Gastroesophageal sphincter (tissue), 4 donors: ENCODE measurements around the gene GUCA2B. TPM values are rescaled to one million over a fixed set of nuclear protein-coding genes. Genes with fewer than 3 reads are reported as not detected.

Source experiments
- ATAC-seq: fragments of 150-250 bp; one replicate; pipeline ENCODE4 v1.9.1; 2016; ENCODE audit warnings: mild to moderate bottlenecking, moderate library complexity
- H3K27ac ChIP-seq, 4 donors: fragments of 200-600 bp; sonication (generic) in 3 of 4; 1 replicate in 3 of 4; 2 replicates in 1 of 4; pipeline ENCODE4 v1.5.1; 2016 to 2019
- H3K27me3 ChIP-seq: fragments of 200-600 bp; sonication (generic); one replicate; pipeline ENCODE4 v1.5.1; 2019
- H3K36me3 ChIP-seq, 2 donors: fragments of 200-600 bp; sonication (generic); one replicate each; pipeline ENCODE4 v1.5.1; 2019; ENCODE audit warnings: control low read depth in 1 of 2
- H3K4me1 ChIP-seq, 3 donors: fragments of 200-600 bp; sonication (generic); 1 replicate in 2 of 3; 2 replicates in 1 of 3; pipeline ENCODE4 v1.5.1; 2016 to 2019; ENCODE audit warnings: control low read depth in 2 of 3
- H3K4me3 ChIP-seq, 2 donors: fragments of 200-600 bp; sonication (generic); one replicate each; pipeline ENCODE4 v1.5.1; 2019; ENCODE audit warnings: mild to moderate bottlenecking in 1 of 2, moderate library complexity in 1 of 2
- H3K9me3 ChIP-seq, 3 donors: fragments of 200-600 bp; sonication (generic); one replicate each; pipeline ENCODE4 v1.5.1; 2017 to 2019; ENCODE audit warnings: control low read depth in 2 of 3
- EP300 ChIP-seq: sonication (generic); formaldehyde crosslinking; IDR thresholded peaks from one replicate; pipeline ENCODE4 v1.6.1; 2017; ENCODE audit warnings: antibody characterized with exemption, mild to moderate bottlenecking
- POLR2A ChIP-seq, 2 donors: fragments of 450-650 bp; IDR thresholded peaks; one replicate each; pipeline ENCODE4 v1.6.1; 2017; ENCODE audit warnings: antibody characterized with exemption in 2 of 2, mild to moderate bottlenecking in 2 of 2, moderate library complexity in 1 of 2
- POLR2AphosphoS5 ChIP-seq: sonication (generic); formaldehyde crosslinking; IDR thresholded peaks from one replicate; pipeline ENCODE4 v1.6.1; 2017; ENCODE audit warnings: antibody characterized with exemption
- WGBS, 2 donors: methylation state at CpG; one replicate each; pipeline ENCODE4 v1.1.5; 2018; ENCODE audit warnings: low coverage in 1 of 2; 5-methylcytosine and 5-hydroxymethylcytosine counted together
- total RNA-seq, 4 donors: library from RNA; depleted of rRNA; stranded (reverse); fragments of >200 nt; gene quantifications; one replicate each; pipeline ENCODE4 v1.1.0, GENCODE V29; 2016
- TF ChIP-seq, protein P1 (sequence below), 4 experiments: fragments of 200-600 bp in 2 of 4; fragments of 450-650 bp in 2 of 4; sonication (generic) in 1 of 4; IDR thresholded peaks; one replicate each; pipeline ENCODE4 v1.5.1; 2017 to 2019; ENCODE audit warnings: antibody characterized with exemption in 4 of 4, mild to moderate bottlenecking in 2 of 4, moderate library complexity in 2 of 4

GUCA2B gene
- total RNA-seq, 4 donors from 2014 or later = not detected

DNA sequence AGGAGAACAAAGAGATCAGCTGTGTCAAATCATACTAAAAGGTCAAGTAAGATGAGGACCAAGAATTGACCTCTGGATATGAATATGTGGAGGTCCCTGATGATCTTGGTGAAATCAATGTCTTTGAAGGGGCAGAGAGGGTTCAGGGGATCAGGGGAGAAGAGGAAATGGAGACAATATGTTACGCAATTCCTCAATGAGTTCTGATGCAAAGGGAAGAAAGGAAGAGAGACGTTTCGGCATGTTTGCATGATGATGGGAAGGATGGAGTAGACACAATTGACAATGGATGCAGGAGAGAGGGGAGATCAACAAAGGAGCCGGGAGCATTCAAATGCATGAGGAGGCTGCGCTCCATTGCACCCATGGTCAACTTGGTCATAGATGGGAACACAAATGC is 36.0 kb upstream of the GUCA2B start:
- Histone ChIP-seq H3K27me3 (peaks cover 15% of the 10 kb centered on the region), H3K36me3 (no peaks in the 10 kb centered on the region), H3K4me3 (no peak overlapping the region), H3K27ac (no peak overlapping the region), H3K4me1 (no peaks in the 10 kb centered on the region), H3K9me3 (peaks cover 0 to 7% (median 0%) of the 10 kb centered on the region in 3 donors)
- ATAC-seq = no peak
- TF ChIP-seq, protein P1, sequence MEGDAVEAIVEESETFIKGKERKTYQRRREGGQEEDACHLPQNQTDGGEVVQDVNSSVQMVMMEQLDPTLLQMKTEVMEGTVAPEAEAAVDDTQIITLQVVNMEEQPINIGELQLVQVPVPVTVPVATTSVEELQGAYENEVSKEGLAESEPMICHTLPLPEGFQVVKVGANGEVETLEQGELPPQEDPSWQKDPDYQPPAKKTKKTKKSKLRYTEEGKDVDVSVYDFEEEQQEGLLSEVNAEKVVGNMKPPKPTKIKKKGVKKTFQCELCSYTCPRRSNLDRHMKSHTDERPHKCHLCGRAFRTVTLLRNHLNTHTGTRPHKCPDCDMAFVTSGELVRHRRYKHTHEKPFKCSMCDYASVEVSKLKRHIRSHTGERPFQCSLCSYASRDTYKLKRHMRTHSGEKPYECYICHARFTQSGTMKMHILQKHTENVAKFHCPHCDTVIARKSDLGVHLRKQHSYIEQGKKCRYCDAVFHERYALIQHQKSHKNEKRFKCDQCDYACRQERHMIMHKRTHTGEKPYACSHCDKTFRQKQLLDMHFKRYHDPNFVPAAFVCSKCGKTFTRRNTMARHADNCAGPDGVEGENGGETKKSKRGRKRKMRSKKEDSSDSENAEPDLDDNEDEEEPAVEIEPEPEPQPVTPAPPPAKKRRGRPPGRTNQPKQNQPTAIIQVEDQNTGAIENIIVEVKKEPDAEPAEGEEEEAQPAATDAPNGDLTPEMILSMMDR (IDR thresholded peaks at IDR 0.05) = no peak
- TF ChIP-seq POLR2A (IDR thresholded peaks at IDR 0.05) (no peak), EP300 (no peak), POLR2AphosphoS5 (no peak)
- 69 to 89% methylated on average over 4 to 5 of the region's 5 CpGs for WGBS, 2 donors

DNA sequence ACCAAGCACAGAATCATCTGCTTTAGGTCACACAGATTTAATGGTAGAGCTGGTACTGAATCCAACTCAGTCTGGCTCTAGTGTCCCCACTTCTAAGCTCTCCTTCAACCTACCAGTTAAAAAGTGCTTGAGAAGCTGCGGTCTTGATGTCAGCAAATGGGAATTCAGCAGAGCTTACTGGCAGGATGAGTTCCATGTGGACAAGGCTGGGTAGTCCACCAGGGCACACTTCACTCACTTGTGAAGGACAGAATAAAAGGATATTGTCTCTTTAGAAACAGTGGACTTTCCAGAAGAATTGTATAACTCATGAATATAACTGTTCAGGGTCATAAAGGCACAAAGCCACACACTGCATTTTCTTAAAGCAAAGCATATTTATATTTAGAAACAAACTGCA is 35.1 kb upstream of the GUCA2B start:
- 91% methylated on average over 1 of the region's 1 CpG; no CpG with 5 or more reads in 1 of the 2 donors for WGBS, 2 donors
- Histone ChIP-seq H3K27ac (no peak overlapping the region), H3K4me3 (no peak overlapping the region), H3K27me3 (peaks cover 15% of the 10 kb centered on the region), H3K4me1 (no peaks in the 10 kb centered on the region), H3K36me3 (no peaks in the 10 kb centered on the region), H3K9me3 (peaks cover 0 to 14% (median 0%) of the 10 kb centered on the region in 3 donors)
- no peak for ATAC-seq
- TF ChIP-seq EP300 = no peak
- TF ChIP-seq, protein P1 (IDR thresholded peaks at IDR 0.05) = no peak
- no peak for TF ChIP-seq POLR2AphosphoS5
- TF ChIP-seq POLR2A (IDR thresholded peaks at IDR 0.05) = no peak

DNA sequence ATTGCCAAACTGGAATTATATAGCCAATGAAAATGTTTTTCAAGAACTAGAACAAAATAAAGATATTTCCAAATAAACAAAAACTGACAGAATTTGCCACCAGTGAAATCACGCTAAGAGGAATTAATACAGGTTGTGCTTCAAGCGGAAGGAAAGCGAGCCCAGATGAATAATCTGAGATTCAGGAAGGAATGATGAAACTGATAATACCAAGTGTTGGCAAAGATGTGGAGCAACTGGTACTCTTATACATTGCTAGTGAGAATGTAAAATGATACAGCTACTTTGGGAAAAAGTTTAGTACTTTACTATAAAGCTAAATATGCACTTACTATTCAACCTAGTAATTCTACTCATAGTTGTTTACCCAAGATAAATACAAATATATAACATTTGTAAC is 30.8 kb upstream of the GUCA2B start:
- H3K27ac ChIP-seq = no peak overlapping the region
- no peak for ATAC-seq
- no peak overlapping the region for H3K4me3 ChIP-seq
- peaks cover 0 to 18% (median 0%) of the 10 kb centered on the region in 3 donors for H3K9me3 ChIP-seq
- WGBS, 2 donors = 87 to 97% methylated on average over 3 of the region's 3 CpGs
- no peaks in the 10 kb centered on the region for H3K36me3 ChIP-seq
- TF ChIP-seq POLR2AphosphoS5 = no peak
- TF ChIP-seq POLR2A (IDR thresholded peaks at IDR 0.05) = no peak
- TF ChIP-seq, protein P1 (IDR thresholded peaks at IDR 0.05) = no peak
- TF ChIP-seq EP300 = no peak
- no peaks in the 10 kb centered on the region for H3K4me1 ChIP-seq
- no peaks in the 10 kb centered on the region for H3K27me3 ChIP-seq

- no peak overlapping the region for H3K27ac ChIP-seq
- peaks cover 14% of the 10 kb centered on the region for H3K27me3 ChIP-seq
- H3K4me3 ChIP-seq = no peak overlapping the region
- no peaks in the 10 kb centered on the region for H3K36me3 ChIP-seq
- ATAC-seq = no peak
- WGBS, 2 donors = 74 to 82% methylated on average over 1 of the region's 1 CpG
- H3K4me1 ChIP-seq = no peaks in the 10 kb centered on the region
- no peak for TF ChIP-seq POLR2A (IDR thresholded peaks at IDR 0.05)
- no peak for TF ChIP-seq EP300
- TF ChIP-seq POLR2AphosphoS5 = no peak
- TF ChIP-seq, protein P1 (IDR thresholded peaks at IDR 0.05) = no peak
- peaks cover 0 to 18% (median 0%) of the 10 kb centered on the region in 3 donors for H3K9me3 ChIP-seq
These were observed 27.7 kb upstream of the GUCA2B start for GRCh38 chr1:42125552-42125951.

DNA sequence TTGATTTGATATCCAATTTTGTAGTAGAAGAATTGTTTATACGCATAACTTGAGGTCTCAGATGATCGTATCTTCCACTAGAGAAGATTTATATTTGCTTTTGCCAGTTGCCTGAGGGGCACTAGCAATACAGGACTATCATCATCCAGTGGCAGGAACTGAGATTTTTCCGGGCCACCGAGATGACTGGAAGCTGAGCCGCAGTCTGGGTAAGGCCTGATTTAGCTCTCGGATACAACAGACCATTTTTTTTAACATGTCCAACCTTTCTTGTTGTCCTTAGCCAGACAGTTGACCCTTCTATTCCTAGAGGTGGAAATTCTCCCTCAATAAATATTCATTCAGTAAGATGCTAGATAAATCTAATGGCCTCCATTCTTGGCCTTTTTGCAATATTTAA is 25.4 kb upstream of the GUCA2B start:
- no peak for ATAC-seq
- peaks cover 14% of the 10 kb centered on the region for H3K27me3 ChIP-seq
- no peak for TF ChIP-seq POLR2A (IDR thresholded peaks at IDR 0.05)
- TF ChIP-seq, protein P1 (IDR thresholded peaks at IDR 0.05) = no peak
- no peak for TF ChIP-seq POLR2AphosphoS5
- no peak for TF ChIP-seq EP300
- WGBS, 2 donors = 80 to 83% methylated on average over 5 to 6 of the region's 6 CpGs
- no peak overlapping the region for H3K27ac ChIP-seq
- H3K36me3 ChIP-seq = no peaks in the 10 kb centered on the region
- H3K4me1 ChIP-seq = no peaks in the 10 kb centered on the region
- peaks cover 0 to 7% (median 0%) of the 10 kb centered on the region in 3 donors for H3K9me3 ChIP-seq
- no peak overlapping the region for H3K4me3 ChIP-seq
